Liver (tissue), 9 donors: ENCODE results near the gene ITGB4. TPM values are rescaled to one million over a fixed set of nuclear protein-coding genes. Genes with fewer than 3 reads are reported as not detected.

ENCODE experiments used
- DNase-seq: peaks from one replicate; pipeline ENCODE4 v3.0.0-alpha.2; 2017; ENCODE audit warnings: low spot score
- H3K27ac ChIP-seq, 2 donors: one replicate each; pipeline ENCODE4 v1.7.0; 2013; ENCODE audit warnings: inconsistent platforms in 2 of 2, low read length in 2 of 2, control low read depth in 1 of 2, low read depth in 1 of 2, mild to moderate bottlenecking in 1 of 2
- H3K27me3 ChIP-seq, 4 donors: one replicate each; pipeline versions ENCODE4 v1.6.1 to v1.7.0; 2013; ENCODE audit warnings: low read length in 3 of 4, inconsistent platforms in 1 of 4, mild to moderate bottlenecking in 1 of 4, moderate library complexity in 1 of 4; ENCODE audit not compliant: control insufficient read depth in 4 of 4, insufficient read depth in 4 of 4
- H3K36me3 ChIP-seq, 4 donors: one replicate each; pipeline versions ENCODE4 v1.6.1 to v1.7.0; 2013; ENCODE audit warnings: low read length in 3 of 4, mild to moderate bottlenecking in 3 of 4, low read depth in 1 of 4, moderate library complexity in 1 of 4; ENCODE audit not compliant: control insufficient read depth in 4 of 4, insufficient read depth in 3 of 4
- H3K4me1 ChIP-seq, 4 donors: one replicate each; pipeline versions ENCODE4 v1.6.1 to v1.7.0; 2013; ENCODE audit warnings: low read length in 3 of 4, mild to moderate bottlenecking in 3 of 4, moderate library complexity in 1 of 4; ENCODE audit not compliant: control insufficient read depth in 4 of 4, insufficient read depth in 4 of 4
- H3K4me3 ChIP-seq, 3 donors: one replicate each; pipeline versions ENCODE4 v1.6.1 to v1.7.0; 2013; ENCODE audit warnings: low read length in 3 of 3, control low read depth in 1 of 3, low read depth in 1 of 3, mild to moderate bottlenecking in 1 of 3
- H3K9ac ChIP-seq, 2 donors: one replicate each; pipeline ENCODE4 v1.7.0; 2013; ENCODE audit warnings: low read length in 2 of 2, mild to moderate bottlenecking in 2 of 2, moderate library complexity in 2 of 2, control low read depth in 1 of 2, low read depth in 1 of 2
- H3K9me3 ChIP-seq, 4 donors: one replicate each; pipeline versions ENCODE4 v1.6.1 to v1.7.0; 2013; ENCODE audit warnings: low read length in 3 of 4; ENCODE audit not compliant: control insufficient read depth in 4 of 4
- ATF3 ChIP-seq: IDR thresholded peaks from 2 replicates; pipeline ENCODE4 v1.6.1; 2016; ENCODE audit warnings: antibody characterized with exemption
- EGR1 ChIP-seq, 2 donors: IDR thresholded peaks; 2 replicates each; pipeline ENCODE4 v1.6.1; 2016 to 2018; ENCODE audit warnings: antibody characterized with exemption in 2 of 2, low read depth in 2 of 2
- FOXA1 ChIP-seq: IDR thresholded peaks from 2 replicates; pipeline ENCODE4 v1.6.1; 2016; ENCODE audit warnings: antibody characterized with exemption
- FOXA2 ChIP-seq: IDR thresholded peaks from 2 replicates; pipeline ENCODE4 v1.6.1; 2016; ENCODE audit warnings: antibody characterized with exemption
- GABPA ChIP-seq, 2 donors: IDR thresholded peaks in 1 of 2; conservative IDR thresholded peaks in 1 of 2; 2 replicates each; pipeline ENCODE4 v1.6.1; 2016; ENCODE audit warnings: antibody characterized with exemption in 2 of 2, mild to moderate bottlenecking in 1 of 2, moderate library complexity in 1 of 2
- HNF4A ChIP-seq, 2 donors: conservative IDR thresholded peaks; 2 replicates each; pipeline ENCODE4 v1.6.1; 2016; ENCODE audit warnings: antibody characterized with exemption in 2 of 2, mild to moderate bottlenecking in 2 of 2
- MAX ChIP-seq: IDR thresholded peaks from 2 replicates; pipeline ENCODE4 v1.6.1; 2016; ENCODE audit warnings: antibody characterized with exemption
- NR2F2 ChIP-seq: IDR thresholded peaks from 2 replicates; pipeline ENCODE4 v1.6.1; 2016; ENCODE audit warnings: antibody characterized with exemption
- RAD21 ChIP-seq, 2 donors: IDR thresholded peaks; 2 replicates each; pipeline ENCODE4 v1.6.1; 2016; ENCODE audit warnings: antibody characterized with exemption in 2 of 2, mild to moderate bottlenecking in 2 of 2
- RXRA ChIP-seq, 2 donors: IDR thresholded peaks; 2 replicates each; pipeline ENCODE4 v1.6.1; 2017 to 2018; ENCODE audit warnings: antibody characterized with exemption in 2 of 2, mild to moderate bottlenecking in 1 of 2
- TAF1 ChIP-seq: conservative IDR thresholded peaks from 2 replicates; pipeline ENCODE4 v1.6.1; 2016; ENCODE audit warnings: antibody characterized with exemption, mild to moderate bottlenecking
- YY1 ChIP-seq: IDR thresholded peaks from 2 replicates; pipeline ENCODE4 v1.6.1; 2016; ENCODE audit warnings: antibody characterized with exemption, mild to moderate bottlenecking
- WGBS: extraction: QIAGEN DNeasy Blood & Tissue Kit; methylation state at CpG from one replicate; pipeline ENCODE4 v1.1.7; 2013; 5-methylcytosine and 5-hydroxymethylcytosine counted together
- polyA plus RNA-seq, 2 donors: library from polyadenylated mRNA; stranded (reverse) in 1 of 2; unstranded in 1 of 2; fragments of 200-250 nt in 1 of 2; fragments of >200 nt in 1 of 2; fragmentation: Nextera tagmentation in 1 of 2; extraction: Ambion mirVana in 1 of 2; gene quantifications; one replicate each; pipeline versions ENCODE4 v1.2.1 to v1.2.3, GENCODE V29; 2013 to 2015
- total RNA-seq, 2 donors: library from RNA; depleted of rRNA; stranded (reverse); fragments of >200 nt; gene quantifications; one replicate each; pipeline ENCODE4 v1.2.3, GENCODE V29; 2014
- TF ChIP-seq, protein P1 (sequence below): IDR thresholded peaks from 2 replicates; pipeline ENCODE4 v1.6.1; 2016; ENCODE audit warnings: antibody characterized with exemption, mild to moderate bottlenecking
- TF ChIP-seq, protein P2 (sequence below): fragments of 150-350 bp; IDR thresholded peaks from 2 replicates; pipeline ENCODE4 v1.5.1; 2017; ENCODE audit warnings: improper control_type of control experiment, low read depth, low read length; ENCODE audit not compliant: missing input control
- donor health status: healthy.
- donor health status: healthy.
- donor health status: healthy.
- donor health status: healthy.
- donor health status: healthy.

ITGB4 gene
- total and polyA plus RNA-seq, 4 donors, result 0.42 to 1.4 (median 1.3) TPM

DNA sequence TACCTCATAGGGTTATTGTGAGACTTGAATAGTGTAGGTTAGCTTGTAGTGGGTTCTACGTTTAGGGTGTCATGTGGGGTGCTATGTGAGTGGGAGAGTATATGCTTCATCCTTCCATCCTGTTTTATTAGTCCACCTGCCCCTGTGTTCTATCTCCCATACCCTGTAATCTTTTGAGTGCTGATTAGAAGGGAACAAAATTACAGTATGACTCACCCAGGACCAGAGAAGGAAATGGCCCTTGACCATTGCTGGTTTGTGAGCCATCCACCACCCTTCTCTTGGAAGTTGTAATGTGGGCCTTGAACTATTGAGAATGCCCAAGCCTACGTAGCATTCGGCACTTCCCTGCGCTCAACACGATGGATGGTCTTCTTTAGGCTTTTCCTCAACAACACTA, 37.0 kb upstream of the ITGB4 start:
- Histone ChIP-seq H3K27me3 (no peaks in the 10 kb centered on the region), H3K4me1 (no peaks in the 10 kb centered on the region), H3K9ac (no peak overlapping the region), H3K27ac (no peak overlapping the region), H3K9me3 (no peaks in the 10 kb centered on the region), H3K4me3 (no peak overlapping the region), H3K36me3 (peaks cover 0 to 14% (median 2%) of the 10 kb centered on the region in 4 donors)
- 95% methylated on average over 5 of the region's 5 CpGs for WGBS
- TF ChIP-seq HNF4A (conservative IDR thresholded peaks at IDR 0.05), result no peak
- TF ChIP-seq YY1, result no peak
- TF ChIP-seq GABPA (IDR thresholded peaks at IDR 0.05 in 1 of 2, conservative IDR thresholded peaks at IDR 0.05 in 1 of 2), result no peak
- TF ChIP-seq ATF3, result no peak
- TF ChIP-seq EGR1 (IDR thresholded peaks at IDR 0.05; ENCODE audit: low read depth in 2 of 2), result no peak
- TF ChIP-seq, protein P1, sequence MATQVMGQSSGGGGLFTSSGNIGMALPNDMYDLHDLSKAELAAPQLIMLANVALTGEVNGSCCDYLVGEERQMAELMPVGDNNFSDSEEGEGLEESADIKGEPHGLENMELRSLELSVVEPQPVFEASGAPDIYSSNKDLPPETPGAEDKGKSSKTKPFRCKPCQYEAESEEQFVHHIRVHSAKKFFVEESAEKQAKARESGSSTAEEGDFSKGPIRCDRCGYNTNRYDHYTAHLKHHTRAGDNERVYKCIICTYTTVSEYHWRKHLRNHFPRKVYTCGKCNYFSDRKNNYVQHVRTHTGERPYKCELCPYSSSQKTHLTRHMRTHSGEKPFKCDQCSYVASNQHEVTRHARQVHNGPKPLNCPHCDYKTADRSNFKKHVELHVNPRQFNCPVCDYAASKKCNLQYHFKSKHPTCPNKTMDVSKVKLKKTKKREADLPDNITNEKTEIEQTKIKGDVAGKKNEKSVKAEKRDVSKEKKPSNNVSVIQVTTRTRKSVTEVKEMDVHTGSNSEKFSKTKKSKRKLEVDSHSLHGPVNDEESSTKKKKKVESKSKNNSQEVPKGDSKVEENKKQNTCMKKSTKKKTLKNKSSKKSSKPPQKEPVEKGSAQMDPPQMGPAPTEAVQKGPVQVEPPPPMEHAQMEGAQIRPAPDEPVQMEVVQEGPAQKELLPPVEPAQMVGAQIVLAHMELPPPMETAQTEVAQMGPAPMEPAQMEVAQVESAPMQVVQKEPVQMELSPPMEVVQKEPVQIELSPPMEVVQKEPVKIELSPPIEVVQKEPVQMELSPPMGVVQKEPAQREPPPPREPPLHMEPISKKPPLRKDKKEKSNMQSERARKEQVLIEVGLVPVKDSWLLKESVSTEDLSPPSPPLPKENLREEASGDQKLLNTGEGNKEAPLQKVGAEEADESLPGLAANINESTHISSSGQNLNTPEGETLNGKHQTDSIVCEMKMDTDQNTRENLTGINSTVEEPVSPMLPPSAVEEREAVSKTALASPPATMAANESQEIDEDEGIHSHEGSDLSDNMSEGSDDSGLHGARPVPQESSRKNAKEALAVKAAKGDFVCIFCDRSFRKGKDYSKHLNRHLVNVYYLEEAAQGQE, result no peak
- TF ChIP-seq, protein P2, sequence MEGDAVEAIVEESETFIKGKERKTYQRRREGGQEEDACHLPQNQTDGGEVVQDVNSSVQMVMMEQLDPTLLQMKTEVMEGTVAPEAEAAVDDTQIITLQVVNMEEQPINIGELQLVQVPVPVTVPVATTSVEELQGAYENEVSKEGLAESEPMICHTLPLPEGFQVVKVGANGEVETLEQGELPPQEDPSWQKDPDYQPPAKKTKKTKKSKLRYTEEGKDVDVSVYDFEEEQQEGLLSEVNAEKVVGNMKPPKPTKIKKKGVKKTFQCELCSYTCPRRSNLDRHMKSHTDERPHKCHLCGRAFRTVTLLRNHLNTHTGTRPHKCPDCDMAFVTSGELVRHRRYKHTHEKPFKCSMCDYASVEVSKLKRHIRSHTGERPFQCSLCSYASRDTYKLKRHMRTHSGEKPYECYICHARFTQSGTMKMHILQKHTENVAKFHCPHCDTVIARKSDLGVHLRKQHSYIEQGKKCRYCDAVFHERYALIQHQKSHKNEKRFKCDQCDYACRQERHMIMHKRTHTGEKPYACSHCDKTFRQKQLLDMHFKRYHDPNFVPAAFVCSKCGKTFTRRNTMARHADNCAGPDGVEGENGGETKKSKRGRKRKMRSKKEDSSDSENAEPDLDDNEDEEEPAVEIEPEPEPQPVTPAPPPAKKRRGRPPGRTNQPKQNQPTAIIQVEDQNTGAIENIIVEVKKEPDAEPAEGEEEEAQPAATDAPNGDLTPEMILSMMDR, result no peak
- DNase-seq, result no peak

DNA sequence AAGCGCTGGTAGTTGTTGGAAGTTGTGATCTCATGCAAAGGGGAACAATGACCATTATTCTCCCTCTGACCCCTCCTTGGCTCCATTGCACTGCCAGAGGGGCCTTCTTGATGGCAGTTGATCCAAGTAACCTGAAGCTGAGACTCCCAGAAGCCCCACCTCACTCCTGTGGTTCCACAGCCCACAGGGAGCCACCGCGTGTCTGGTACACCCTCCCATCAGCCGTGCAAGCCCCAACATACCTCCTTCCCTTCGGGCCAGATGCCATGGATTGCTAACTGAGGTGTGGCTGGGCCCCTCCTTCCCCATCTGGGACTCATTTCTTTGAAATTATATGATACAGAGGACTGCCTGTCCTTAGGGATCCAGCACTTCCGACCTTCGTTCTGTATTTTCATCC, 36.3 kb upstream of the ITGB4 start:
- H3K36me3 ChIP-seq, result peaks cover 0 to 14% (median under 1%) of the 10 kb centered on the region in 4 donors
- H3K4me3 ChIP-seq, result no peak overlapping the region
- WGBS, result 83% methylated on average over 7 of the region's 7 CpGs
- H3K9me3 ChIP-seq, result no peaks in the 10 kb centered on the region
- H3K27me3 ChIP-seq, result no peaks in the 10 kb centered on the region
- no peak for DNase-seq
- H3K9ac ChIP-seq, result no peak overlapping the region
- TF ChIP-seq FOXA2, result no peak
- TF ChIP-seq FOXA1, result no peak
- TF ChIP-seq MAX, result no peak
- TF ChIP-seq, protein P2, result no peak
- TF ChIP-seq HNF4A (conservative IDR thresholded peaks at IDR 0.05), result no peak
- TF ChIP-seq YY1, result no peak
- TF ChIP-seq NR2F2, result no peak
- TF ChIP-seq, protein P1, result no peak
- no peak for TF ChIP-seq RAD21 (IDR thresholded peaks at IDR 0.05)
- TF ChIP-seq RXRA (IDR thresholded peaks at IDR 0.05), result no peak
- no peak for TF ChIP-seq TAF1
- H3K4me1 ChIP-seq, result no peaks in the 10 kb centered on the region
- no peak overlapping the region for H3K27ac ChIP-seq
